Esophagus squamous epithelium (tissue), 5 donors: ENCODE measurements around the gene SCAF8. TPM values are rescaled to one million over a fixed set of nuclear protein-coding genes. Genes with fewer than 3 reads are reported as not detected.

Experiments
- DNase-seq: peaks from one replicate; lab custom pipeline; 2025; lab: John Stamatoyannopoulos, UW
- H3K27ac ChIP-seq, 4 donors: fragments of 200-600 bp; sonication (generic); one replicate each; pipeline ENCODE4 v1.5.1; 2016 to 2019; ENCODE audit warnings: mild to moderate bottlenecking in 1 of 4
- H3K27me3 ChIP-seq, 4 donors: fragments of 200-600 bp; sonication (generic); 1 replicate in 3 of 4; 2 replicates in 1 of 4; pipeline versions ENCODE4 v1.5.1 to v1.6.0; 2017 to 2021; ENCODE audit warnings: antibody characterized with exemption in 1 of 4
- H3K36me3 ChIP-seq, 3 donors: fragments of 200-600 bp; sonication (generic); one replicate each; pipeline ENCODE4 v1.5.1; 2016 to 2019
- H3K4me1 ChIP-seq, 3 donors: fragments of 200-600 bp; sonication (generic); one replicate each; pipeline ENCODE4 v1.5.1; 2017 to 2019
- H3K4me3 ChIP-seq, 4 donors: fragments of 200-600 bp; sonication (generic); 1 replicate in 3 of 4; 2 replicates in 1 of 4; pipeline ENCODE4 v1.5.1; 2016 to 2019; ENCODE audit warnings: mild to moderate bottlenecking in 2 of 4, moderate library complexity in 1 of 4
- H3K9me3 ChIP-seq, 3 donors: fragments of 200-600 bp; sonication (generic); one replicate each; pipeline ENCODE4 v1.5.1; 2016 to 2019
- CTCF ChIP-seq, 6 experiments: fragments of 450-650 bp in 4 of 6; fragments of 200-600 bp in 2 of 6; sonication (generic) in 2 of 6; IDR thresholded peaks; one replicate each; pipeline ENCODE4 v1.5.1; 2016 to 2019; ENCODE audit warnings: antibody characterized with exemption in 6 of 6, mild to moderate bottlenecking in 4 of 6, moderate library complexity in 4 of 6
- POLR2A ChIP-seq, 4 donors: fragments of 450-650 bp; IDR thresholded peaks; one replicate each; pipeline ENCODE4 v1.6.1; 2017; ENCODE audit warnings: antibody characterized with exemption in 4 of 4, mild to moderate bottlenecking in 4 of 4, moderate library complexity in 3 of 4
- WGBS, 2 donors: methylation state at CpG; one replicate each; pipeline ENCODE4 v1.1.5; 2018; 5-methylcytosine and 5-hydroxymethylcytosine counted together
- intact Hi-C: fragments of 100-400 bp; cut with DNase I; formaldehyde crosslinking; loops from one replicate; pipeline ENCODE4 v1.15.0; 2022
- total RNA-seq, 4 donors: library from RNA; depleted of rRNA; stranded (reverse); fragments of >200 nt; gene quantifications; one replicate each; pipeline ENCODE4 v1.1.0, GENCODE V29; 2016
- donor health status: DM: yes; HTN: yes; CAD: no.

Gene SCAF8
- total RNA-seq, 4 donors from 2014 or later: 14.8 to 31.3 (median 20.5) TPM

DNA sequence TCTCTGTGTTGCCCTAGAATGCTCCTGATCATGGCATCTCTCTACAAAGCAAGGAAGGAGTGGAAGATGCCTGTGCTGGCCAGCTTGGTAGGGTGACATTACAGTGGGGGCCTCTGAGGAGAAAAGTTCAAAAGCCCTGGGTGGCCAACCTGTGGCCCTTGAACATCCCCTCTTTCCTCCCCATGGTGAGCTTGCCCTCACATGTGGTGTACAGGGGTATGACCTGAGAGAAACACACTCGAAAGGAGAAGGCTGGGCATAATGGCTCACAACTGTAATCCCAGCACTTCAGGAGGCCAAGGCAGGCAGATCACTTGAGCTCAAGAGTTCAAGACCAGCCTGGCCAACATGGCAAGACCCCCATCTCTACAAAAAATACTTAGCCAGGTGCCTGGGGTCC lies 36.6 kb upstream of the SCAF8 start:
- TF ChIP-seq CTCF (IDR thresholded peaks at IDR 0.05) (no peak), POLR2A (IDR thresholded peaks at IDR 0.05) (no peak)
- Histone ChIP-seq H3K27ac (no peak overlapping the region), H3K9me3 (no peaks in the 10 kb centered on the region), H3K36me3 (no peaks in the 10 kb centered on the region), H3K4me3 (no peak overlapping the region), H3K4me1 (no peaks in the 10 kb centered on the region), H3K27me3 (no peaks in the 10 kb centered on the region)
- DNase-seq: no peak
- intact Hi-C loops: no loop called here
- WGBS, 2 donors: 75% methylated on average over 1 of the region's 1 CpG; no CpG with 5 or more reads in 1 of the 2 donors

GRCh38 chr6:154703124-154703523 lies 30.1 kb upstream of the SCAF8 start:
- intact Hi-C loops: no loop called here
- WGBS, 2 donors: 57 to 59% methylated on average over 4 of the region's 4 CpGs
- H3K27me3 ChIP-seq: no peaks in the 10 kb centered on the region
- no peak for DNase-seq
- TF ChIP-seq CTCF (IDR thresholded peaks at IDR 0.05): no peak
- TF ChIP-seq POLR2A (IDR thresholded peaks at IDR 0.05): no peak
- H3K27ac ChIP-seq: no peak overlapping the region
- no peaks in the 10 kb centered on the region for H3K9me3 ChIP-seq
- H3K4me1 ChIP-seq: no peaks in the 10 kb centered on the region
- no peaks in the 10 kb centered on the region for H3K36me3 ChIP-seq
- no peak overlapping the region for H3K4me3 ChIP-seq

GRCh38 chr6:154705471-154706113 lies 27.6 kb upstream of the SCAF8 start:
- TF ChIP-seq CTCF (IDR thresholded peaks at IDR 0.05): no peak
- TF ChIP-seq POLR2A (IDR thresholded peaks at IDR 0.05): no peak
- H3K36me3 ChIP-seq: no peaks in the 10 kb centered on the region
- no peaks in the 10 kb centered on the region for H3K27me3 ChIP-seq
- no peak for DNase-seq
- H3K9me3 ChIP-seq: no peaks in the 10 kb centered on the region
- WGBS, 2 donors: 54 to 59% methylated on average over 7 of the region's 8 CpGs
- H3K4me3 ChIP-seq: no peak overlapping the region
- intact Hi-C loops: no loop called here
- H3K27ac ChIP-seq: no peak overlapping the region
- no peaks in the 10 kb centered on the region for H3K4me1 ChIP-seq

DNA sequence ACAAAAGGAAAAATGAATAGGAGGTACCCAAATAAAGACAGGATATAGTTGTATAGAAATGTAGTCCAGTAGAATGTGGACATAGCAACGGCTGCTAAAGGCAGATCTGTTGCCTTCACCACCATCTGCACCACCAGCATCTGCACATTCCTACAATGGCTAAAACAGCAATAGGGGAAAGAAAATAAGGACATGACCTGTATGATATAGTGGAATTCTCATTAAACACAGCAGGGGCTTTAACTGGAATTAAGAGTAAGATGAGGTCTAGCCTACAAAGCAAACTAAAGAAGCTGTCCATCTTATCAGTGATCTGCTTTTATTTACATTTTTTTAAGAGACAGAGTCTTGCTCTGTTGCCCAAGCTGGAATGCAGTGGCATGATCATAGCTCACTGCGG lies 26.8 kb upstream of the SCAF8 start:
- Histone ChIP-seq H3K36me3 (no peaks in the 10 kb centered on the region), H3K4me1 (no peaks in the 10 kb centered on the region), H3K4me3 (no peak overlapping the region), H3K27me3 (no peaks in the 10 kb centered on the region), H3K27ac (no peak overlapping the region), H3K9me3 (no peaks in the 10 kb centered on the region)
- no peak for DNase-seq
- WGBS, 2 donors: 78 to 97% methylated on average over 2 of the region's 2 CpGs
- intact Hi-C loops: no loop called here
- TF ChIP-seq CTCF (IDR thresholded peaks at IDR 0.05) (no peak), POLR2A (IDR thresholded peaks at IDR 0.05) (no peak)

DNA sequence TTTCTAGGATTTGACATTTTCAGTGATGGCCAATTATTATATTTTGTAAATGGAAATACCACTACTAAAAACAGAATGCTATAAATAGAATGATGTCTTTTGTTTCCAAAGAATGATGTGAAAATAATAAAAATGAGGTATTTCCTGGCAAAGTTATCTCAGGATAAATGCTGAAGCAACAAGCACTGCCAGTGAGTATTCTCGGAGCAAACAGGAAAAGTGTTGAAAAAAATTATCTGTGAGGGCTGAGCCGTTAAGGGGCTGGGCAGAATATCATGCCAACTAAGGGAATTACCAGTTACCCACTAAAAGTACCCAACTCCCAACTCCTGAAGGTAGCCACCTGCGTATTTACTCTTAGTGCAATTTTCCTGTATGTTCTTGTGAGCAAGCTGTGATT lies 23.6 kb upstream of the SCAF8 start:
- intact Hi-C loops: no loop called here
- no peaks in the 10 kb centered on the region for H3K4me1 ChIP-seq
- TF ChIP-seq CTCF (IDR thresholded peaks at IDR 0.05): no peak
- TF ChIP-seq POLR2A (IDR thresholded peaks at IDR 0.05): no peak
- no peaks in the 10 kb centered on the region for H3K9me3 ChIP-seq
- DNase-seq: no peak
- WGBS, 2 donors: 35 to 45% methylated on average over 3 of the region's 3 CpGs
- H3K27me3 ChIP-seq: no peaks in the 10 kb centered on the region
- H3K27ac ChIP-seq: no peak overlapping the region
- no peak overlapping the region for H3K4me3 ChIP-seq
- no peaks in the 10 kb centered on the region for H3K36me3 ChIP-seq
